Measurements from ENCODE around the gene DVL1. TPM values are rescaled to one million over a fixed set of nuclear protein-coding genes. Genes with fewer than 3 reads are reported as not detected.

DVL1 gene
- total and polyA plus RNA-seq, 4 experiments from 2014 or later: 0.19 to 44.6 (median 22.8) TPM

- peaks cover 9 to 53% (median 34%) of the 10 kb centered on the region in 4 donors for H3K4me1 Mint-ChIP-seq
- ChIA-PET POLR2A (ENCODE audit: partially characterized antibody) (interaction anchor here (0.7 to 1.8 kb wide), 4 partner anchors 15 to 74 kb away, joined by 3 to 14 read pairs (median 6); partner anchors contain the start of genes AURKAIP1, CCNL2 and PUSL1), CTCF (ENCODE audit: partially characterized antibody) (interaction anchor here (1.4 kb wide), 1 partner anchor 48 kb away, joined by 4 read pairs; no protein-coding TSS in a partner anchor)
- Histone ChIP-seq H3K36me3 (ENCODE audit: insufficient read depth, low read length) (peaks cover 4% of the 10 kb centered on the region), H3K27me3 (ENCODE audit: insufficient read depth, low read length) (no peaks in the 10 kb centered on the region), H3K4me3 (ENCODE audit: low read length in 2 of 2) (peak within 1 kb of the TSS; percentile 49 to 77), H3K27ac (ENCODE audit: low read depth, low read length) (peak within 1 kb of the TSS; percentile 89), H3K9me3 (ENCODE audit: control insufficient read depth in 1 of 2, low read length in 2 of 2) (no peaks in the 10 kb centered on the region), H3K4me1 (ENCODE audit: insufficient read depth, low read length) (peaks cover 41% of the 10 kb centered on the region)
- H3K27me3 Mint-ChIP-seq: no peaks in the 10 kb centered on the region
- peak within 1 kb of the TSS; percentile 77 to 97 (median 91) for H3K27ac Mint-ChIP-seq
- peak; percentile 95 to 96 (median 96) for DNase-seq
- H3K9me3 Mint-ChIP-seq: peaks cover 0 to 2% (median 0%) of the 10 kb centered on the region in 8 donors
- intact Hi-C loops (cut with micrococcal nuclease): loop anchor here (1.0 to 2.0 kb wide), 3 partner anchors 16 to 208 kb away; partner anchors contain the start of genes AURKAIP1, C1orf159 and PUSL1
- peak within 1 kb of the TSS; percentile 87 to 97 (median 93) for H3K4me3 Mint-ChIP-seq
- peaks cover 0 to 9% of the 10 kb centered on the region in 2 donors for H3K36me3 Mint-ChIP-seq
Measured at GRCh38 chr1:1324524-1325287, 24.5 kb downstream of the DVL1 start, which contains the start of the genes CPTP and INTS11. Gene CPTP, plus strand, starts transcription at chr1:1324802. Its CDS starts 2,109 bp downstream, at chr1:1326911. Gene INTS11, minus strand, starts transcription at chr1:1324660. Its CDS starts 52 bp downstream, at chr1:1324608.

- Histone ChIP-seq H3K4me3 (ENCODE audit: low read length in 2 of 2) (peak overlapping the region in 1 of 2 donors; percentile 77), H3K27me3 (ENCODE audit: insufficient read depth, low read length) (no peaks in the 10 kb centered on the region), H3K4me1 (ENCODE audit: insufficient read depth, low read length) (peaks cover 41% of the 10 kb centered on the region), H3K36me3 (ENCODE audit: insufficient read depth, low read length) (peaks cover 10% of the 10 kb centered on the region), H3K9me3 (ENCODE audit: control insufficient read depth in 1 of 2, low read length in 2 of 2) (no peaks in the 10 kb centered on the region), H3K27ac (ENCODE audit: low read depth, low read length) (peak overlapping the region; percentile 89)
- ChIA-PET CTCF (ENCODE audit: partially characterized antibody) (no interaction called here), POLR2A (ENCODE audit: partially characterized antibody) (interaction anchor here (1.7 kb wide), 1 partner anchor 11 kb away, joined by 4 read pairs; no protein-coding TSS in a partner anchor)
- intact Hi-C loops (cut with micrococcal nuclease): loop anchor here (1.0 to 2.0 kb wide), 3 partner anchors 16 to 208 kb away; partner anchors contain the start of genes AURKAIP1, C1orf159 and PUSL1
- Mint-ChIP-seq H3K4me1 (peaks cover 9 to 53% (median 35%) of the 10 kb centered on the region in 4 donors), H3K9me3 (peaks cover 0 to 2% (median 0%) of the 10 kb centered on the region in 8 donors), H3K36me3 (peaks cover 0 to 15% of the 10 kb centered on the region in 2 donors), H3K27ac (peak overlapping the region in 1 of 7 donors; percentile 77), H3K27me3 (no peaks in the 10 kb centered on the region), H3K4me3 (peak overlapping the region in 6 of 8 donors; percentile 8 to 90 (median 65))
- DNase-seq: no peak
Measured at GRCh38 chr1:1324084-1324523, 25.1 kb downstream of the DVL1 start.

GRCh38 chr1:1322952-1323351 lies 26.3 kb downstream of the DVL1 start:
- Mint-ChIP-seq H3K4me1 (peaks cover 9 to 52% (median 35%) of the 10 kb centered on the region in 4 donors), H3K27me3 (no peaks in the 10 kb centered on the region), H3K36me3 (peaks cover 0 to 16% of the 10 kb centered on the region in 2 donors), H3K9me3 (peaks cover 0 to 2% (median 0%) of the 10 kb centered on the region in 8 donors), H3K27ac (peak overlapping the region in 4 of 7 donors; percentile 10 to 97 (median 82)), H3K4me3 (peak overlapping the region; percentile 33 to 97 (median 83))
- no peak overlapping the region for H3K4me3 ChIP-seq (ENCODE audit: low read length in 2 of 2)
- peaks cover 41% of the 10 kb centered on the region for H3K4me1 ChIP-seq (ENCODE audit: insufficient read depth, low read length)
- CTCF ChIA-PET (ENCODE audit: partially characterized antibody): no interaction called here
- H3K27ac ChIP-seq (ENCODE audit: low read depth, low read length): no peak overlapping the region
- H3K9me3 ChIP-seq (ENCODE audit: control insufficient read depth in 1 of 2, low read length in 2 of 2): no peaks in the 10 kb centered on the region
- H3K36me3 ChIP-seq (ENCODE audit: insufficient read depth, low read length): peaks cover 12% of the 10 kb centered on the region
- intact Hi-C loops (cut with micrococcal nuclease): no loop called here
- DNase-seq: no peak
- POLR2A ChIA-PET (ENCODE audit: partially characterized antibody): interaction anchor here (0.6 to 1.7 kb wide), 2 partner anchors 10 to 286 kb away, joined by 3 to 4 read pairs; no protein-coding TSS in a partner anchor
- no peaks in the 10 kb centered on the region for H3K27me3 ChIP-seq (ENCODE audit: insufficient read depth, low read length)

GRCh38 chr1:1322418-1322817 lies 26.8 kb downstream of the DVL1 start:
- Histone ChIP-seq H3K4me3 (ENCODE audit: low read length in 2 of 2) (no peak overlapping the region), H3K36me3 (ENCODE audit: insufficient read depth, low read length) (peaks cover 14% of the 10 kb centered on the region), H3K27ac (ENCODE audit: low read depth, low read length) (no peak overlapping the region), H3K27me3 (ENCODE audit: insufficient read depth, low read length) (no peaks in the 10 kb centered on the region), H3K4me1 (ENCODE audit: insufficient read depth, low read length) (peaks cover 41% of the 10 kb centered on the region), H3K9me3 (ENCODE audit: control insufficient read depth in 1 of 2, low read length in 2 of 2) (no peaks in the 10 kb centered on the region)
- ChIA-PET POLR2A (ENCODE audit: partially characterized antibody) (interaction anchor here (1.7 kb wide), 1 partner anchor 10 kb away, joined by 4 read pairs; no protein-coding TSS in a partner anchor), CTCF (ENCODE audit: partially characterized antibody) (no interaction called here)
- Mint-ChIP-seq H3K4me1 (peaks cover 9 to 52% (median 34%) of the 10 kb centered on the region in 4 donors), H3K27ac (peak overlapping the region in 5 of 7 donors; percentile 57 to 82 (median 75)), H3K27me3 (no peaks in the 10 kb centered on the region), H3K9me3 (peaks cover 0 to 2% (median 0%) of the 10 kb centered on the region in 8 donors), H3K4me3 (peak overlapping the region in 7 of 8 donors; percentile 62 to 79 (median 68)), H3K36me3 (peaks cover under 1 to 18% of the 10 kb centered on the region in 2 donors)
- intact Hi-C loops (cut with micrococcal nuclease): no loop called here
- no peak for DNase-seq

GRCh38 chr1:1321477-1321876 lies 27.7 kb downstream of the DVL1 start:
- no peak for DNase-seq
- Histone ChIP-seq H3K36me3 (ENCODE audit: insufficient read depth, low read length) (peaks cover 16% of the 10 kb centered on the region), H3K9me3 (ENCODE audit: control insufficient read depth in 1 of 2, low read length in 2 of 2) (no peaks in the 10 kb centered on the region), H3K4me3 (ENCODE audit: low read length in 2 of 2) (no peak overlapping the region), H3K27me3 (ENCODE audit: insufficient read depth, low read length) (no peaks in the 10 kb centered on the region), H3K27ac (ENCODE audit: low read depth, low read length) (no peak overlapping the region), H3K4me1 (ENCODE audit: insufficient read depth, low read length) (peaks cover 33% of the 10 kb centered on the region)
- CTCF ChIA-PET (ENCODE audit: partially characterized antibody): no interaction called here
- intact Hi-C loops (cut with micrococcal nuclease): no loop called here
- POLR2A ChIA-PET (ENCODE audit: partially characterized antibody): interaction anchor here (0.9 to 1.0 kb wide), 2 partner anchors 15 to 77 kb away, joined by 3 to 4 read pairs; no protein-coding TSS in a partner anchor
- Mint-ChIP-seq H3K27ac (peak overlapping the region in 1 of 7 donors; percentile 22), H3K4me1 (peaks cover 11 to 51% (median 31%) of the 10 kb centered on the region in 4 donors), H3K36me3 (peaks cover 3 to 20% of the 10 kb centered on the region in 2 donors), H3K9me3 (peaks cover 0 to 2% (median 0%) of the 10 kb centered on the region in 8 donors), H3K4me3 (no peak overlapping the region), H3K27me3 (no peaks in the 10 kb centered on the region)

GRCh38 chr1:1320666-1321448 lies 28.4 kb downstream of the DVL1 start:
- Histone ChIP-seq H3K4me1 (ENCODE audit: insufficient read depth, low read length) (peaks cover 27% of the 10 kb centered on the region), H3K36me3 (ENCODE audit: insufficient read depth, low read length) (peaks cover 16% of the 10 kb centered on the region), H3K27ac (ENCODE audit: low read depth, low read length) (no peak overlapping the region), H3K4me3 (ENCODE audit: low read length in 2 of 2) (no peak overlapping the region), H3K27me3 (ENCODE audit: insufficient read depth, low read length) (no peaks in the 10 kb centered on the region), H3K9me3 (ENCODE audit: control insufficient read depth in 1 of 2, low read length in 2 of 2) (no peaks in the 10 kb centered on the region)
- intact Hi-C loops (cut with micrococcal nuclease): no loop called here
- Mint-ChIP-seq H3K27ac (no peak overlapping the region), H3K4me1 (peaks cover 8 to 45% (median 26%) of the 10 kb centered on the region in 4 donors), H3K36me3 (peaks cover 3 to 22% of the 10 kb centered on the region in 2 donors), H3K4me3 (no peak overlapping the region), H3K27me3 (no peaks in the 10 kb centered on the region), H3K9me3 (peaks cover 0 to 2% (median 0%) of the 10 kb centered on the region in 8 donors)
- no peak for DNase-seq
- POLR2A ChIA-PET (ENCODE audit: partially characterized antibody): interaction anchor here (0.9 to 1.0 kb wide), 2 partner anchors 15 to 77 kb away, joined by 3 to 4 read pairs; no protein-coding TSS in a partner anchor
- CTCF ChIA-PET (ENCODE audit: partially characterized antibody): no interaction called here

Data from CD4-positive, alpha-beta memory T cell (primary cell).